Endothelial cell of umbilical vein (primary cell): ENCODE measurements around the gene TTC34. TPM values are rescaled to one million over a fixed set of nuclear protein-coding genes. Genes with fewer than 3 reads are reported as not detected.

Experiments used
- BruUV-seq: library from RNA; stranded (reverse); fragments of 400-500 nt; replicated peaks from 2 replicates; lab custom pipeline; 2021; lab: Mats Ljungman, UMichigan
- CTCF ChIA-PET: fragments of 300-600, 350-600 bp; sonication (Branson Sonifier 250); formaldehyde crosslinking; loops from one replicate; lab custom pipeline; 2021; ENCODE audit warnings: antibody characterized with exemption, inconsistent platforms; lab: Charles Lee
- POLR2A ChIA-PET: fragments of 300-600, 350-600 bp; sonication (Branson Sonifier 250); formaldehyde crosslinking; loops from one replicate; lab custom pipeline; 2021; ENCODE audit warnings: antibody characterized with exemption, inconsistent platforms; lab: Charles Lee
- DNase-seq: peaks from one replicate; pipeline ENCODE4 v3.0.0-alpha.2; 2011; ENCODE audit warnings: low read depth, low spot score
- FAIRE-seq: peaks from 2 replicates; lab custom pipeline; 2011; peaks lifted over from hg19 to GRCh38; lab: Jason Lieb, UNC
- H2AFZ ChIP-seq: 2 replicates; pipeline ENCODE4 v1.6.0; 2012; ENCODE audit warnings: low read depth, low read length, control low read depth, inconsistent platforms
- H3K27ac ChIP-seq: 2 replicates; pipeline ENCODE4 v1.5.1; 2011; ENCODE audit warnings: low read depth, mild to moderate bottlenecking, control low read depth, low read length, moderate library complexity; ENCODE audit not compliant: insufficient read depth
- H3K27me3 ChIP-seq, 2 experiments: 2 replicates each; pipeline versions ENCODE4 v1.6.0 to v1.6.1; 2011; ENCODE audit warnings: low read length in 2 of 2, mixed read lengths in 1 of 2; ENCODE audit not compliant: control insufficient read depth in 2 of 2, insufficient read depth in 2 of 2
- H3K36me3 ChIP-seq, 2 experiments: 2 replicates in 1 of 2; 3 replicates in 1 of 2; pipeline ENCODE4 v1.5.1; 2011; ENCODE audit warnings: low read length in 2 of 2, mild to moderate bottlenecking in 1 of 2, moderate library complexity in 1 of 2; ENCODE audit not compliant: control insufficient read depth in 2 of 2, insufficient read depth in 2 of 2; ENCODE audit errors: extremely low read depth in 1 of 2
- H3K4me1 ChIP-seq: 3 replicates; pipeline ENCODE4 v1.5.1; 2011; ENCODE audit warnings: mild to moderate bottlenecking, low read length; ENCODE audit not compliant: control insufficient read depth, insufficient read depth; ENCODE audit errors: extremely low read depth
- H3K4me2 ChIP-seq: 2 replicates; pipeline ENCODE4 v1.6.1; 2011; ENCODE audit warnings: low read length, control low read depth, mixed read lengths; ENCODE audit not compliant: insufficient read depth
- H3K4me3 ChIP-seq, 3 experiments: fragments of 200-600 bp in 1 of 3; sonication (generic), shearing (Covaris generic) in 1 of 3; replicated peaks in 1 of 3; 2 replicates each; pipeline ENCODE4 v1.5.1; 2011 to 2016; ENCODE audit warnings: control low read depth in 3 of 3, low read length in 3 of 3, mild to moderate bottlenecking in 2 of 3, inconsistent platforms in 1 of 3, low read depth in 1 of 3, moderate library complexity in 1 of 3; ENCODE audit not compliant: insufficient read depth in 1 of 3
- H3K79me2 ChIP-seq: 2 replicates; pipeline ENCODE4 v1.6.0; 2012; ENCODE audit warnings: low read length, inconsistent platforms; ENCODE audit not compliant: control insufficient read depth, insufficient read depth
- H3K9ac ChIP-seq: replicated peaks from 2 replicates; pipeline ENCODE3; 2011; ENCODE audit warnings: low read length, control low read depth; ENCODE audit not compliant: insufficient read depth; ENCODE audit errors: extremely low read depth
- H3K9me1 ChIP-seq: replicated peaks from 3 replicates; pipeline ENCODE4 v1.6.0; 2011; ENCODE audit warnings: mild to moderate bottlenecking, low read length; ENCODE audit not compliant: control insufficient read depth, insufficient read depth; ENCODE audit errors: extremely low read depth
- H3K9me3 ChIP-seq: replicated peaks from 2 replicates; pipeline ENCODE4 v1.5.1; 2012; ENCODE audit warnings: low read length, inconsistent platforms; ENCODE audit not compliant: control insufficient read depth, insufficient read depth
- H4K20me1 ChIP-seq: replicated peaks from 2 replicates; pipeline ENCODE3; 2011; ENCODE audit warnings: mild to moderate bottlenecking, low read length; ENCODE audit not compliant: control insufficient read depth, insufficient read depth; ENCODE audit errors: extremely low read depth
- EZH2 ChIP-seq: IDR thresholded peaks from 2 replicates; pipeline ENCODE4 v1.6.1; 2012; ENCODE audit warnings: borderline replicate concordance, low read depth, mild to moderate bottlenecking, moderate library complexity, low read length, inconsistent platforms; ENCODE audit not compliant: severe bottlenecking
- FOS ChIP-seq: IDR thresholded peaks from 2 replicates; pipeline ENCODE4 v1.6.1; 2011; ENCODE audit warnings: mild to moderate bottlenecking, low read length, moderate library complexity, borderline replicate concordance; ENCODE audit not compliant: insufficient read depth
- GATA2 ChIP-seq: IDR thresholded peaks from 2 replicates; pipeline ENCODE4 v1.7.0; 2011; ENCODE audit warnings: low read depth, mild to moderate bottlenecking, moderate library complexity, mixed read lengths, low read length; ENCODE audit not compliant: insufficient read length, insufficient read depth
- JUN ChIP-seq: IDR thresholded peaks from 2 replicates; pipeline ENCODE4 v1.6.1; 2011; ENCODE audit warnings: borderline replicate concordance, low read depth; ENCODE audit not compliant: insufficient read length, insufficient read depth
- MAX ChIP-seq: IDR thresholded peaks from 2 replicates; pipeline ENCODE4 v1.6.1; 2011; ENCODE audit not compliant: insufficient read depth, insufficient read length
- MYC ChIP-seq: IDR thresholded peaks from one replicate; pipeline ENCODE4 v1.6.1; 2011; ENCODE audit warnings: mild to moderate bottlenecking, low read depth, low read length
- POLR2AphosphoS5 ChIP-seq: IDR thresholded peaks from 2 replicates; pipeline ENCODE4 v1.6.1; 2012; ENCODE audit warnings: low read depth, mild to moderate bottlenecking, control low read depth, low read length, moderate library complexity; ENCODE audit not compliant: insufficient read depth
- dilution Hi-C: fragments of 300-500 bp; cut with MboI; formaldehyde crosslinking; loops from one replicate; pipeline ENCODE4 v1.15.0; 2019; ENCODE audit warnings: low sequenced_read_pairs; ENCODE audit not compliant: extremely low pct_ligation_motif_present
- intact Hi-C: fragments of 100-400 bp; cut with micrococcal nuclease; formaldehyde crosslinking; loops from one replicate; pipeline ENCODE4 v1.10.0; 2022
- polyA plus RNA-seq, 4 experiments: library from polyadenylated mRNA; depleted of rRNA in 3 of 4; stranded (reverse) in 3 of 4; unstranded in 1 of 4; fragments of >200 nt; gene quantifications; 2 replicates each; pipeline versions ENCODE4 v1.2.1 to v1.2.3, GENCODE V29; 2011 to 2012; ENCODE audit warnings: missing spikeins in 1 of 4
- total RNA-seq: library from RNA; stranded (reverse); gene quantifications from 2 replicates; pipeline ENCODE4 v1.2.3, GENCODE V29; 2021

TTC34 gene
- total and polyA plus RNA-seq, 2 donors (not counting 3 experiments of a cell fraction or from before 2014, with no cell fraction given): 0.08 to 0.77 TPM

- no peaks in the 10 kb centered on the region for H3K36me3 ChIP-seq
- FAIRE-seq: no peak
- no peaks in the 10 kb centered on the region for H3K79me2 ChIP-seq
- ChIA-PET CTCF (no interaction called here), POLR2A (no interaction called here)
- H3K9ac ChIP-seq: no peak overlapping the region
- no peak overlapping the region for H2AFZ ChIP-seq
- H3K4me3 ChIP-seq: no peak overlapping the region
- H3K27me3 ChIP-seq: no peaks in the 10 kb centered on the region
- no peak overlapping the region for H3K27ac ChIP-seq
- H3K4me1 ChIP-seq: no peaks in the 10 kb centered on the region
- H3K4me2 ChIP-seq: no peak overlapping the region
- no peak for TF ChIP-seq GATA2
- no peak for DNase-seq
- intact Hi-C loops (no loop called here), dilution Hi-C loops (no loop called here)
- no peaks in the 10 kb centered on the region for H3K9me1 ChIP-seq
- no TSS peak for BruUV-seq
- H3K9me3 ChIP-seq: peaks cover 11% of the 10 kb centered on the region
- no peaks in the 10 kb centered on the region for H4K20me1 ChIP-seq
These were observed 49.0 kb upstream of the TTC34 start for GRCh38 chr1:2850502-2850901.

GRCh38 chr1:2848006-2848670 lies 46.6 kb upstream of the TTC34 start:
- Histone ChIP-seq H3K36me3 (no peaks in the 10 kb centered on the region), H3K4me2 (no peak overlapping the region), H3K9me3 (peaks cover 11% of the 10 kb centered on the region), H2AFZ (no peak overlapping the region), H3K79me2 (no peaks in the 10 kb centered on the region), H3K4me1 (no peaks in the 10 kb centered on the region), H3K9ac (no peak overlapping the region), H3K9me1 (no peaks in the 10 kb centered on the region), H4K20me1 (no peaks in the 10 kb centered on the region), H3K4me3 (no peak overlapping the region), H3K27me3 (no peaks in the 10 kb centered on the region), H3K27ac (no peak overlapping the region)
- POLR2A ChIA-PET: no interaction called here
- intact Hi-C loops: no loop called here
- FAIRE-seq (no peak), DNase-seq (no peak)
- TF ChIP-seq FOS (no peak), POLR2AphosphoS5 (no peak), MAX (no peak), MYC (no peak), GATA2 (no peak), JUN (no peak), EZH2 (no peak)
- dilution Hi-C loops: no loop called here
- no TSS peak for BruUV-seq
- CTCF ChIA-PET: interaction anchor here (0.5 kb wide), 1 partner anchor 1348 kb away, joined by 3 read pairs; no protein-coding TSS in a partner anchor
